IMR-90 (cell line): Measurements from ENCODE around the gene RAB31. TPM values are rescaled to one million over a fixed set of nuclear protein-coding genes. Genes with fewer than 3 reads are reported as not detected.

Experiments
- ATAC-seq: fragments of 200-7000 bp; cut with Tn5 transposase; 2 replicates; pipeline ENCODE4 v1.9.1; 2020; ENCODE audit warnings: low read depth, mild to moderate bottlenecking, moderate library complexity
- BruUV-seq: library from RNA; stranded (reverse); fragments of 400-500 nt; replicated peaks from 2 replicates; lab custom pipeline; 2021; lab: Mats Ljungman, UMichigan
- CTCF ChIA-PET: fragments of 300-600 bp; formaldehyde crosslinking; extraction: SDS; loops from one replicate; lab custom pipeline; 2021; ENCODE audit warnings: antibody characterized with exemption; lab: Yijun Ruan, JAX
- POLR2A ChIA-PET: fragments of 300-600 bp; sonication (Branson Sonifier 250); formaldehyde crosslinking; loops from one replicate; lab custom pipeline; 2022; ENCODE audit warnings: antibody characterized with exemption; ENCODE audit not compliant: unreplicated experiment; lab: Charles Lee
- DNase-seq: peaks from one replicate; pipeline ENCODE4 v3.0.0; 2013
- H2AFZ ChIP-seq: replicated peaks from 2 replicates; pipeline ENCODE3; 2013; ENCODE audit warnings: low read length, mild to moderate bottlenecking; ENCODE audit not compliant: poor library complexity
- H2AK5ac ChIP-seq: 2 replicates; pipeline ENCODE4 v1.6.1; 2013; ENCODE audit warnings: low read depth, low read length, inconsistent platforms
- H2AK9ac ChIP-seq: replicated peaks from 2 replicates; pipeline ENCODE3; 2013; ENCODE audit warnings: mild to moderate bottlenecking, low read depth, low read length, moderate library complexity; ENCODE audit not compliant: poor library complexity
- H2BK120ac ChIP-seq: 2 replicates; pipeline ENCODE4 v1.6.1; 2013; ENCODE audit warnings: low read depth, low read length, inconsistent platforms
- H2BK15ac ChIP-seq: 3 replicates; pipeline ENCODE4 v1.6.1; 2013; ENCODE audit warnings: low read depth, low read length, inconsistent platforms
- H2BK20ac ChIP-seq: 2 replicates; pipeline ENCODE4 v1.6.1; 2013; ENCODE audit warnings: low read depth, mild to moderate bottlenecking, inconsistent platforms, low read length, moderate library complexity
- H2BK5ac ChIP-seq: 2 replicates; pipeline ENCODE4 v1.6.1; 2013; ENCODE audit warnings: mild to moderate bottlenecking, low read depth, low read length, inconsistent platforms; ENCODE audit not compliant: poor library complexity, severe bottlenecking
- H3K14ac ChIP-seq: replicated peaks from 2 replicates; pipeline ENCODE4 v1.6.1; 2013; ENCODE audit warnings: low read depth, low read length, inconsistent platforms
- H3K18ac ChIP-seq: 2 replicates; pipeline ENCODE4 v1.6.1; 2013; ENCODE audit warnings: low read depth, low read length, control low read depth
- H3K23ac ChIP-seq: 2 replicates; pipeline ENCODE4 v1.6.1; 2013; ENCODE audit warnings: low read depth, low read length, inconsistent platforms
- H3K27ac ChIP-seq: 2 replicates; pipeline ENCODE4 v1.5.1; 2013; ENCODE audit warnings: mild to moderate bottlenecking, control low read depth, low read length; ENCODE audit not compliant: insufficient read depth
- H3K27me3 ChIP-seq: 2 replicates; pipeline ENCODE4 v1.6.1; 2013; ENCODE audit warnings: low read length; ENCODE audit not compliant: control insufficient read depth, insufficient read depth
- H3K36me3 ChIP-seq: 2 replicates; pipeline ENCODE4 v1.6.1; 2013; ENCODE audit warnings: low read length, mixed read lengths; ENCODE audit not compliant: control insufficient read depth, insufficient read depth
- H3K4ac ChIP-seq: 2 replicates; pipeline ENCODE4 v1.6.1; 2013; ENCODE audit warnings: low read depth, low read length, inconsistent platforms
- H3K4me1 ChIP-seq: 2 replicates; pipeline ENCODE4 v1.6.1; 2013; ENCODE audit warnings: low read length, mixed read lengths; ENCODE audit not compliant: control insufficient read depth, insufficient read depth
- H3K4me2 ChIP-seq: 2 replicates; pipeline ENCODE4 v1.6.1; 2013; ENCODE audit warnings: low read depth, mild to moderate bottlenecking, control low read depth, low read length, moderate library complexity
- H3K4me3 ChIP-seq: 2 replicates; pipeline ENCODE4 v1.5.1; 2013; ENCODE audit warnings: low read depth, mild to moderate bottlenecking, control low read depth, low read length, moderate library complexity; ENCODE audit not compliant: insufficient read depth
- H3K56ac ChIP-seq: 2 replicates; pipeline ENCODE4 v1.6.1; 2013; ENCODE audit warnings: low read length, inconsistent platforms; ENCODE audit not compliant: insufficient read depth; ENCODE audit errors: extremely low read depth
- H3K79me1 ChIP-seq, 2 experiments: 2 replicates each; pipeline ENCODE4 v1.6.1; 2013; ENCODE audit warnings: low read length in 2 of 2, inconsistent platforms in 1 of 2, low read depth in 1 of 2
- H3K9ac ChIP-seq: 2 replicates; pipeline ENCODE4 v1.6.1; 2013; ENCODE audit warnings: low read depth, low read length, control low read depth
- H3K9me1 ChIP-seq: 2 replicates; pipeline ENCODE4 v1.6.1; 2013; ENCODE audit warnings: low read length, inconsistent platforms; ENCODE audit not compliant: insufficient read depth
- H3K9me3 ChIP-seq: 2 replicates; pipeline ENCODE4 v1.6.1; 2013; ENCODE audit warnings: low read length; ENCODE audit not compliant: control insufficient read depth, insufficient read depth
- H4K20me1 ChIP-seq: 2 replicates; pipeline ENCODE4 v1.6.1; 2013; ENCODE audit warnings: low read length, inconsistent platforms; ENCODE audit not compliant: insufficient read depth
- H4K5ac ChIP-seq: 2 replicates; pipeline ENCODE4 v1.6.1; 2013; ENCODE audit warnings: mild to moderate bottlenecking, low read depth, low read length, control low read depth
- H4K8ac ChIP-seq, 2 experiments: 2 replicates each; pipeline ENCODE4 v1.6.1; 2013; ENCODE audit warnings: low read depth in 2 of 2, low read length in 2 of 2, control low read depth in 1 of 2, inconsistent platforms in 1 of 2
- H4K91ac ChIP-seq: 2 replicates; pipeline ENCODE4 v1.6.1; 2013; ENCODE audit warnings: low read depth, low read length, inconsistent platforms; ENCODE audit not compliant: insufficient read depth
- BHLHE40 ChIP-seq: fragments of 150-350 bp; IDR thresholded peaks from 2 replicates; pipeline ENCODE4 v1.6.1; 2016; ENCODE audit warnings: mild to moderate bottlenecking, low read depth, low read length
- CEBPB ChIP-seq: IDR thresholded peaks from 2 replicates; pipeline ENCODE4 v1.6.1; 2012; ENCODE audit warnings: low read depth, low read length, improper control_type of control experiment
- FOS ChIP-seq: fragments of 150-350 bp; IDR thresholded peaks from 2 replicates; pipeline ENCODE4 v1.6.1; 2016; ENCODE audit warnings: low read depth, low read length
- MAZ ChIP-seq: IDR thresholded peaks from 2 replicates; pipeline ENCODE4 v1.6.1; 2012; ENCODE audit warnings: low read depth, mild to moderate bottlenecking, low read length, improper control_type of control experiment, moderate library complexity, borderline replicate concordance
- POLR2A ChIP-seq: IDR thresholded peaks from 2 replicates; pipeline ENCODE4 v1.6.1; 2012; ENCODE audit warnings: mild to moderate bottlenecking, low read depth, low read length
- RCOR1 ChIP-seq: IDR thresholded peaks from 2 replicates; pipeline ENCODE4 v1.6.1; 2012; ENCODE audit warnings: mild to moderate bottlenecking, low read length, improper control_type of control experiment; ENCODE audit not compliant: insufficient replicate concordance
- WGBS, 2 experiments: methylation state at CpG; one replicate each; pipeline versions ENCODE4 v1.1.5 to v1.1.7; 2013; ENCODE audit warnings: missing lambda C conversion rate in 2 of 2; ENCODE audit not compliant: insufficient read length in 1 of 2; ENCODE audit errors: extremely low coverage in 2 of 2; 5-methylcytosine and 5-hydroxymethylcytosine counted together
- dilution Hi-C: fragments of 300-500 bp; cut with HindIII; formaldehyde crosslinking; loops from one replicate; pipeline ENCODE4 v1.14.3; 2018; ENCODE audit warnings: low sequenced_read_pairs; ENCODE audit not compliant: unreplicated experiment
- in situ Hi-C: fragments of 300-500 bp; cut with MboI; formaldehyde crosslinking; loops from 3 replicates; pipeline ENCODE4 v1.14.3; 2019; ENCODE audit warnings: low sequenced_read_pairs, inconsistent platforms, mixed read lengths
- intact Hi-C: fragments of 100-400 bp; cut with micrococcal nuclease; formaldehyde crosslinking; loops from 2 replicates; pipeline ENCODE4 v1.10.0; 2022
- polyA plus RNA-seq, 3 experiments: library from polyadenylated mRNA; depleted of rRNA; stranded (reverse); fragments of >200 nt; gene quantifications; 2 replicates each; pipeline ENCODE4 v1.2.3, GENCODE V29; 2012; ENCODE audit warnings: low replicate concordance in 1 of 3
- total RNA-seq: library from RNA; depleted of rRNA; stranded (reverse); fragments of >200 nt; gene quantifications from 2 replicates; pipeline ENCODE4 v1.2.3, GENCODE V29; 2012

The RAB31 gene
- total and polyA plus RNA-seq, 2 of the 4 experiments (the other 2 are of a cell fraction) = 13.8 to 26.9 TPM

DNA sequence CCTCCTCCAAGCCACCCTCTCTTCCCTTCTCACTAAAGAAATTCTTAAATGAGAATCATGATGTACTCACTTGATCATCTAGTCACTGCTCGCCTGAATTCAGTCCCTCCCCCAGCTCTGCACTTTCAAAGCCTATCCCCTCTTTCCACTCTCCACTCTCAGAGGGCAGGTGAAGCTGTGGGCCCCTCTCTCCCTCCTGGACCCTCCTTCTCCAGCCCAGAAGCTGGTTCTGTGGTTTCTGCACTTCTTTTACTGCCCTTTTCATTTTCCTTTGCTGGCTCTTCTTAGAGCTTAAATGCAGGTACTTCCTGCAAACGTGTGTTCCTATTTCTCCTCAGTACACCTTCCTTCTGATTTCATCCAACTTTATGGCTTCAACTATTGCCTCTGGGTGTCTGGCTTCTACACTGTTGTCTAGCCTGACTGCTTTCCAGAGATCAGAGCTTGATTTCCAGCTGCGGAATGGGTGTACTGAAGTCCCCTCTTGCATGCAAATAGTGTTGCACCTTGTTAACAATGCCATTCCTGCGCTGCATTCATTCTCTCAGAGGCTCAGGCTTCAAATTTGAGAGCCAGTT is 162.4 kb downstream of the RAB31 start:
- H3K4me3 ChIP-seq = no peak overlapping the region
- H4K91ac ChIP-seq = peak overlapping the region; percentile 71
- H2BK20ac ChIP-seq = peak overlapping the region; percentile 95
- no peaks in the 10 kb centered on the region for H3K79me1 ChIP-seq
- peak overlapping the region; percentile 53; the same call in 1 of the 3 replicates for H2BK15ac ChIP-seq
- BruUV-seq = no TSS peak
- 75% methylated on average over 1 of the region's 4 CpGs; no CpG with 5 or more reads in 1 of the 2 experiments for WGBS, 2 experiments
- H3K4ac ChIP-seq = peak overlapping the region; percentile 88
- H2AK5ac ChIP-seq = peak overlapping the region; percentile 7; the same call in 1 of the 2 replicates
- H2AFZ ChIP-seq = peak overlapping the region; percentile 85
- H4K5ac ChIP-seq = peak overlapping the region; percentile 93
- peaks cover 15% of the 10 kb centered on the region for H3K4me1 ChIP-seq
- peak overlapping the region; percentile 94 for H2BK120ac ChIP-seq
- no peak for DNase-seq
- H3K36me3 ChIP-seq = no peaks in the 10 kb centered on the region
- no peak for TF ChIP-seq CEBPB
- no peak for TF ChIP-seq FOS
- TF ChIP-seq POLR2A = no peak
- no peak for TF ChIP-seq RCOR1
- TF ChIP-seq MAZ = no peak
- TF ChIP-seq BHLHE40 = no peak
- peak overlapping the region; percentile 55 for H3K18ac ChIP-seq
- H2BK5ac ChIP-seq = no peak overlapping the region
- peak overlapping the region; percentile 64 for H3K14ac ChIP-seq
- peak overlapping the region; percentile 11; the same call in 1 of the 2 replicates for H3K27ac ChIP-seq
- H4K20me1 ChIP-seq = no peaks in the 10 kb centered on the region
- peak overlapping the region in 1 of 2 experiments; percentile 93; a peak in 2 of 4 replicates for H4K8ac ChIP-seq
- H2AK9ac ChIP-seq = no peak overlapping the region
- H3K4me2 ChIP-seq = no peak overlapping the region
- no peak overlapping the region for H3K9ac ChIP-seq
- POLR2A ChIA-PET = interaction anchor here (1.3 kb wide), 1 partner anchor 43 kb away, joined by 5 read pairs; the partner anchor contains the start of gene VAPA
- CTCF ChIA-PET = no interaction called here
- H3K56ac ChIP-seq = no peak overlapping the region
- H3K9me3 ChIP-seq = peaks cover 11% of the 10 kb centered on the region; the same call in 1 of the 2 replicates
- intact Hi-C loops (loop anchor here (10.0 kb wide), 1 partner anchor 64 kb away; no protein-coding TSS in a partner anchor), dilution Hi-C loops (no loop called here), in situ Hi-C loops (no loop called here)
- no peaks in the 10 kb centered on the region for H3K27me3 ChIP-seq
- peak overlapping the region; percentile 93 for H3K23ac ChIP-seq
- ATAC-seq = peak; percentile 27; the same call in 1 of the 2 replicates
- H3K9me1 ChIP-seq = peaks cover 10% of the 10 kb centered on the region
